HG03469 (cell line): ENCODE measurements around the gene MBTPS1.

Source experiments
- ATAC-seq: cut with Tn5 transposase; IDR thresholded peaks from one replicate; pipeline ENCODE4 v1.9.1; 2021; ENCODE audit warnings: mild to moderate bottlenecking, moderate library complexity, moderate number of reproducible peaks; ENCODE audit not compliant: unreplicated experiment

The MBTPS1 gene

DNA sequence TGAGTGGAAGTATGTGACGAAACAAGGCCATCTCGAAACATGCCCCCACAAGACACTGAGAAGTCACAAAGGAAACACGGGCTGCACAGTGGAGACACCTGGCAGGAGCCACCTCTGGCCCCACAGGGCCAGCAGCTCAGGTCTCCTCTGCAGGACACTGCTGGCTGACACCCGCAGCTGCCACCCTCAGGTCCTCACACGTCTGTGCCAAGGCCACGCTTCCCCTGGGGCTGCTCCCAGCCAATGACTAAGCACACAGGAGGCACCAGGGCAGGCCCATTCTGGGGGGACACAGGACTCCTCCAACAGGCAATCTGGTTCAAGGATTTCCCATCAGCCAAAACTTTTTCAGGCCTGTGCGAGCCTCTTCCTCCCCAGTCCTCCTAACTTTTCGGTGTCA, 36.4 kb downstream of the MBTPS1 start:
- no peak for ATAC-seq

DNA sequence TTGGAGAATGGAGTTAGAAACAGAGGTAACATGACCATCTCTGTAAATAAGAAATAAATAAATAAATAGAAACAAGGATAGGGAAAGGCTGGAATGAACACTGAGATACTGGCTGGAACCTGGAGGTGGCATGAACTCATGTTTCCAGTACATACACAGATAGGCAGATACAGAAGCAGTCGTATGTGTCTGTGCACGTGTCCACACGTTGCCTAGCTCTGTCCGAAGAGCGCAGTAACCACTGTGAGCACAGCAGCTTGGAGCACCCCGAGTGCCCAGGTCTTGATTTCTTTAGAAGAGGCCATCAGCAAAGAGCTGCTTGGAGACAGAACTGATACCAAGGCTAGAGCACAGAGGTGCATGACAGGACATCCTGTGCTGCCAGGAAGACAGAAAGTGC, 37.1 kb downstream of the MBTPS1 start:
- ATAC-seq = no peak

GRCh38 chr16:84075376-84075775, 41.4 kb downstream of the MBTPS1 start:
- ATAC-seq = no peak

DNA sequence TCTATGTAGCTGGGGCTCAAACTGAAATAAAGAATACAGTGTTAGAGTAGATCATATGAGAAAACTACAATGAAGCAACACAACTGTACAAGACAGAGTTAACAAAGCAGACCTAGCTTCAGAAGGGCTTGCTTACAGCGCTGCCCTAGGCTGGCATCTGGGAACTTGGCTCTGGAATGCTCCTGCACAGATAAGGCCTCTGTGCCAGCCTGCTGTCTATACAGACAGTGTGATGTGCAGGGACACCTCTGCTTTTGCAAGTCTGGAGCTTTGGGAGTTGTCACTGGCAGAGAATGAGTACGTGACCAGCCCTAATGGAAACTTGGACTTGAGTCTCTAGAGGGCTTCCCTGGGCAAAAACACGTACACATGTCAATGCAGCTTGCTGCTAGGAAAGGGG, 42.0 kb downstream of the MBTPS1 start:
- ATAC-seq = no peak

DNA sequence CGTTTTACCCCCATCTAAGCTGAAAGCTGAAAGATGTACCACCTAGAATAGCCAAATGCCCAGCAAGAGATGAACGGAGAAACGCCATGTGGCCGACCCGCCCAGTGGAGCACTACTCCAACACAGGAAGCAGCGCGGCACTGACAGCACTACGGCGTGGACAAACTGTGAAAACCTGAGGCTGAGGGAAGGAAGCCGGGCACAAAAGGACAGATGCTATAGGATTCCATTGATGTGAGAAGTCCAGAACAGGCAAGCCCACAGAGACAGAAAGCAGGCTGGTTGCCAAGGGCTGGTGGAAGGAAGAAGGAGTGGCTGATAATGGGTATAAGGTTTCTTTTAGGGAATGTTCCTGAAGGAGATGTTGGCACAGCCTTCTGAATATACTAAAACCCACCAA, 44.7 kb downstream of the MBTPS1 start:
- no peak for ATAC-seq

DNA sequence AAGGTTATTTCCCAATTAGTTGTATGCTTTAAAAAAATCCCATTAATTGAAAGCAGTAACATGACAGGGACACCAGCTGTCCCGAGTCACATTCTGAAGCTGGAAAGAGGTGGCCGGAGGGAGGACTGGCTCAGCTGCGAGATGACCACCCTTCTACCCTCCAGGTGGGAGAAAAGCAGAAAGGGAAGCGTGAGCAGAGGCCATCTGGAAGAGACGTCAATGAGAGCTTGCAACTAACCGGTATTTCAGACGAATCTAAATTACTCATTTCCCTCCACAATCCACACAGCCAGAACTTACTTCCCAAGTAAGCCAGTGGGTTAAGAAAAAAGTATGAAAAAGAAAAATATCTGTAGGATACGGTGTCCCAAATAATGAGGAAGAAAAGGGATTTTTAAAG, 45.6 kb downstream of the MBTPS1 start:
- ATAC-seq = no peak

GRCh38 chr16:84069540-84069939, 47.2 kb downstream of the MBTPS1 start:
- no peak for ATAC-seq

DNA sequence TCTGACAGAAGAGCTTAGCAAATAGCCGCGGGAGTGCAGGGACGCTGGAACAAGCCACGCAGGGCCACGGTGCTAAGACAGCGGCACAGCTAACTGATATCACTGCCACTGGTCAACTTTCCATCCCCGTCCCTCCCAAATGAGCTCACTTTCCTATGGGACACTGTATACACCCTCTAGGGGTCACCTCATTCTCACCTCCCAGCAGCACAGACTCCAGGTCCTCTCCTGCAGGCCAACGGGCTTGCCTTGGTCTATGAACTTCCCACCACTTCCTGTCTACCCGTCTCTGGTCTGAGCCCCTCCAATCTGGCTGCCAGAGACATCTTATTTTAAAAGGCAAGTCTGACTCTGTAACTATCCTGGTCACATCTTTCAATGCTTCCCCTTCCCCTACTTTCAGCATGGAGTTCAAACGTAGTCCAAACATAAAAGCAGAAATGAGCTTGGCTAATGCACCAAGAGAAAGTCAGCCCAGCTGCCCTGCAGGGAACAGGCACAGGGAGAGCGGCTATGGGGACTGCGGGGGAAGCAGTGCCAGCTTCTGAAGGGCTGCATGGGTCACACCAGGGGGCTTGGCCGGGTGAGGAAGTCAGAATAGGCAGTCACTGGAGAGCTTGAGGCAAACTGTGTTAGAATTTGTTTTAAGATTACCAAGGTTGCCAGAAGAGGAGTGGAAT, 47.8 kb downstream of the MBTPS1 start:
- ATAC-seq = no peak

GRCh38 chr16:84068041-84068440, 48.7 kb downstream of the MBTPS1 start:
- no peak for ATAC-seq

DNA sequence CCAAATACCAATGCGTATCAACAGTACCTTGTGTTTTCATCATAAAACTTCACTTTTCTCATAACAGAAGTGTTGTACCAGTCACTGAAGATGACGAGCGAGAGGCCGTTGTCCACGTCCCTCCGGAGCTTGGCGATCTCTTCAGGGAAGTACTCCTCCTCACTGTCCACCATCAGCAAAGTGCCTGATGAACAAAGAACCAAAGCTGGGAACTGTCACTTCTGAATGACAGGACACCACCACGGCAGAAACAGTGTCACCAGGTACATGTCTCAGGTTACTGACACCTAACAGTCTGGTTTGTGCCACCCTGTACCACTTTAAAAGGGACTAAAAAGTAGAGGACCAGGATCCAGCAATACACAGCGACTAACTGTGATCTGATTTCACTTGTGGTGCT, 49.1 kb downstream of the MBTPS1 start:
- ATAC-seq = no peak

- no peak for ATAC-seq
These were observed 51.1 kb downstream of the MBTPS1 start for GRCh38 chr16:84065536-84066132.

DNA sequence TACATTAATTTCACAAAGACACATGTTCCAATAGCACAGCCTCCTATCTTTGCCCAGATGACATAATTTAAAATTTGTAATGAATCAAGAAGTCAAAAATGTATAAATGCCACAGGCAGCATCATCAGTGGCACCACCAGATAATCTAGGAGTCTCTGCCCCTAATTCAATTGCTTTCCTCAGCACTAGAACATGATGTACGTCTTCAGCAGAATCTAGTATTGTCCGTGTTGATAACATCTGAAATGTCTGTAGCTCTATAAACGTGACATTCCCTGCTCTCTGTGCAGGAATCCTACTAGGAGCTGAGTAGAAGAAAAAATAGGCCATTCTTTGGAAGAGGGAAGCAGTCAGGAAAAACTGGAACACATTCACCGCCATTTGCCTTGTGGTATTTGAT, 52.8 kb downstream of the MBTPS1 start:
- no peak for ATAC-seq

DNA sequence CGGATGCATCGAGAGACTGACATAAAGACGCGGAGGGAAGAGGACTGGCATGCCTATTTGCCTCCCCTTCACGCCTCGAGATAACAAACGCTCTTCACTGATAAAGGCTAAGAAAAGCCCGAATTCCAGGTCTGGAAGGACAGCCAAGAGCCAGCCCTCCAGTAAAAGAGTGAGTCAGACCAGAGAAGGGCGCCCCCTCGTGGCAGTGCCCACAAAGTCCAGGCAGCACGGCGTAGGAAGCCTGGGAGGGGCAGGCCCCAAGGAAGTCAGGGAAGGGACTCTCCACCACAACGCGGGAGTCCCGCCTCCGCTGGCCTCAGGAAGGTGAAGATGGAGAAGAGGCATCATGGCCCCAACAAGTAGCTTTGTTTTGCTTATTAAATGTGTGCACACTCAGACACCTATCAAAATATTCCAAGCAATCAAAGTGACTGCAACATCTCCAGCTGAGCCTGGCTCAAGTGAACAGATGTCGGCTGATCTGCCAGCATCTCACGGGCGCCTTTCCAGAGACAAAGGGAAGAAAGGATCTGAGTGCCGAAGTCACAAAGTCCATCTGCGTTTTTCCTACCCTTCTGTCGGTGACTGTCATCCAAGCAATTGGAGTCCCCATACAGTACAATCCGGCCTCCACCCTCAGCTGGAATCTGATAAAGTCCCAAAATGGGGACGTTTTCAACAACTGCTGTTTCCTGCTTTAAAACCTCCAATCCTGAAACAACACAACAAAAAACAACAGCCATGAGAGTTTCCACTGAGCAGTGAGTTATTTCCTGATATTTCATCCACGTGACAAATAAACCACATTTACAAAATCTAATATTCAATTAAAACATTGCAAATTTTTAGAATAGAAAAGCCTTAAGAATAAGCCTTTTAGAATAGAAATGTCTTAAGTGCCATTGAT, 53.8 kb downstream of the MBTPS1 start:
- ATAC-seq = no peak

DNA sequence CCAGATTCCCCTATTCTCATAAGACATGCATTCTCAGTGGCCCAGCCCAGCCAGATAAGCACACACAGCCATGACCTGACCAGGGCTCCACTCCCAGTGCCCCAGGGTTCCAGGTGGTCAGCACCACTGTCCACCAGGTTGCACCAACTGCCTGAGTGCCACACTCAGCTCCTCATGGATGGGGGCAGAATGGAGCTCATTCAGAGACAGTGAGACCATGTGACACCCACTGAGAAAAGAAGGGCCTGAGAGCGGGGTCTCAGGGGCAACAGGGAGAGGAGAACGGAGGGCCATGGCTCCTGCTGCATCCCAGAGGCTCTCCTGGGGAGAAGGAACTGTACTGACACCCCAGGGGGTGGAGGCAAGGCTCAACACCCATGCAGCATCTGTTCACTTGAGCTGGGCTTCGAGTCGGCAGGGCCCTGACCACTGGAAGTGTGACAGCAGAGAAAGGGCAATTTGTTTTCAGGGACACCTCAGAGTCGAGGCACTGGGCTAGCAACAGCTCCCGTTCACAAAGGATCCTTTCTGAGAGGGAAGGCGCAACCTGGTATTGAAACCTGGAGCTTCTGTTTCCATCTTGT, 55.4 kb downstream of the MBTPS1 start:
- no peak for ATAC-seq

GRCh38 chr16:84059946-84060901, 56.5 kb downstream of the MBTPS1 start:
- no peak for ATAC-seq

DNA sequence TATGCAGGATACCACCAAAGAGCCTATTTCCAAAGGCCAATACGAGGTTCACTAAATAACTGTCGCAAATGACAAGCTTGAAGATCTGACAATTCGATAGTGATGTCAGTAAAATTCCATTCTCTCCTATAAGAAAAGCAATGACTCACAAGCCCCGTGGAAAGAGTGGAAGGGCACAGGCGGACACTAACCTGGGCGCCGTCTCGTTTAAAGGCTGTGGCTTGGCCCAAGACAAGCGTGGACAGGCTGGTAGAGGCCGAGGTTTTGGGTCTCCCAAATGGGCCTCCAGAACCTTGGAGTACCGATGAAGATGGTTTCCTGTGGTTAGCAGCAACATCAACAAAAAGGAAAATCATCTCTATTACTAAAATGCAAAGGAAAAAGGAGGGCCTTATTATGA, 57.6 kb downstream of the MBTPS1 start:
- no peak for ATAC-seq

- no peak for ATAC-seq
These were observed 58.1 kb downstream of the MBTPS1 start for GRCh38 chr16:84058664-84059063.

GRCh38 chr16:84058211-84058610, 58.5 kb downstream of the MBTPS1 start:
- no peak for ATAC-seq

GRCh38 chr16:84056933-84057332, 59.8 kb downstream of the MBTPS1 start:
- no peak for ATAC-seq
